Upper lobe of left lung (tissue), 6 donors: ENCODE data around the gene FSTL5. TPM values are rescaled to one million over a fixed set of nuclear protein-coding genes. Genes with fewer than 3 reads are reported as not detected.

Experiments used
- ATAC-seq, 2 donors: fragments of 200-7000 bp; cut with Tn5 transposase; one replicate each; pipeline ENCODE4 v1.9.1; 2022; ENCODE audit warnings: mild to moderate bottlenecking in 2 of 2, moderate library complexity in 2 of 2; ENCODE audit not compliant: low FRiP score in 2 of 2
- DNase-seq, 2 donors: peaks; one replicate each; pipeline ENCODE4 v3.0.0-alpha.2; 2019 to 2020
- H3K27ac ChIP-seq, 4 donors: fragments of 200-600 bp; sonication (generic); one replicate each; pipeline ENCODE4 v1.5.1; 2016 to 2019
- H3K27me3 ChIP-seq, 4 donors: fragments of 200-600 bp; sonication (generic); one replicate each; pipeline ENCODE4 v1.5.1; 2017 to 2019
- H3K36me3 ChIP-seq, 4 donors: fragments of 200-600 bp; sonication (generic); one replicate each; pipeline ENCODE4 v1.5.1; 2016 to 2019
- H3K4me1 ChIP-seq, 4 donors: fragments of 200-600 bp; sonication (generic); one replicate each; pipeline ENCODE4 v1.5.1; 2018 to 2019
- H3K4me3 ChIP-seq, 4 donors: fragments of 200-600 bp; sonication (generic); one replicate each; pipeline ENCODE4 v1.5.1; 2017 to 2019; ENCODE audit warnings: mild to moderate bottlenecking in 2 of 4, moderate library complexity in 1 of 4
- H3K9me3 ChIP-seq, 4 donors: fragments of 200-600 bp; sonication (generic); one replicate each; pipeline ENCODE4 v1.5.1; 2018 to 2019
- CTCF ChIP-seq, 6 experiments: fragments of 450-650 bp in 4 of 6; fragments of 200-600 bp in 2 of 6; sonication (generic) in 2 of 6; IDR thresholded peaks; one replicate each; pipeline ENCODE4 v1.5.1; 2016 to 2019; ENCODE audit warnings: antibody characterized with exemption in 6 of 6
- EP300 ChIP-seq, 4 donors: sonication (generic); formaldehyde crosslinking; IDR thresholded peaks; one replicate each; pipeline ENCODE4 v1.5.1; 2017; ENCODE audit warnings: antibody characterized with exemption in 4 of 4, control low read depth in 2 of 4
- POLR2A ChIP-seq, 4 donors: fragments of 450-650 bp; IDR thresholded peaks; one replicate each; pipeline ENCODE4 v1.5.1; 2016 to 2017; ENCODE audit warnings: antibody characterized with exemption in 4 of 4, mild to moderate bottlenecking in 2 of 4
- POLR2AphosphoS5 ChIP-seq, 2 donors: sonication (generic); formaldehyde crosslinking; IDR thresholded peaks; one replicate each; pipeline ENCODE4 v1.5.1; 2017; ENCODE audit warnings: antibody characterized with exemption in 2 of 2
- WGBS, 2 donors: methylation state at CpG; one replicate each; pipeline ENCODE4 v1.1.5; 2017 to 2018; 5-methylcytosine and 5-hydroxymethylcytosine counted together
- total RNA-seq, 6 donors: library from RNA; depleted of rRNA in 4 of 6; stranded (reverse); fragments of >200 nt in 4 of 6; gene quantifications; one replicate each; pipeline versions ENCODE4 v1.1.0 to v1.2.1, GENCODE V29; 2016 to 2021
- donor health status: DM: no; HTN: no; CAD: no; lungs with moderate emphysema.
- donor health status: DM: no; HTN: yes; CAD: no; lungs with severe emphysema.

FSTL5 gene
- total RNA-seq, 6 donors from 2014 or later = not detected

GRCh38 chr4:161696944-161697343 is 466.9 kb downstream of the FSTL5 start:
- Histone ChIP-seq H3K27ac (no peak overlapping the region), H3K4me3 (no peak overlapping the region), H3K4me1 (no peaks in the 10 kb centered on the region), H3K27me3 (no peaks in the 10 kb centered on the region), H3K36me3 (no peaks in the 10 kb centered on the region), H3K9me3 (no peaks in the 10 kb centered on the region)
- TF ChIP-seq CTCF (IDR thresholded peaks at IDR 0.05) = no peak
- TF ChIP-seq EP300 (IDR thresholded peaks at IDR 0.05) = no peak
- no peak for TF ChIP-seq POLR2AphosphoS5 (IDR thresholded peaks at IDR 0.05)
- TF ChIP-seq POLR2A (IDR thresholded peaks at IDR 0.05) = no peak
- no peak for DNase-seq
- ATAC-seq = no peak
- WGBS, 2 donors = 67 to 70% methylated on average over 1 of the region's 1 CpG

- WGBS, 2 donors = 23 to 24% methylated on average over 2 of the region's 2 CpGs
- H3K27ac ChIP-seq = no peak overlapping the region
- H3K27me3 ChIP-seq = no peaks in the 10 kb centered on the region
- no peak for ATAC-seq
- H3K4me3 ChIP-seq = no peak overlapping the region
- no peak for DNase-seq
- H3K36me3 ChIP-seq = no peaks in the 10 kb centered on the region
- no peaks in the 10 kb centered on the region for H3K4me1 ChIP-seq
- TF ChIP-seq EP300 (IDR thresholded peaks at IDR 0.05) (no peak), POLR2A (IDR thresholded peaks at IDR 0.05) (no peak), POLR2AphosphoS5 (IDR thresholded peaks at IDR 0.05) (no peak), CTCF (IDR thresholded peaks at IDR 0.05) (no peak)
- H3K9me3 ChIP-seq = no peaks in the 10 kb centered on the region
Measured at GRCh38 chr4:161680146-161680545, 483.7 kb downstream of the FSTL5 start.

- no peaks in the 10 kb centered on the region for H3K36me3 ChIP-seq
- 89 to 92% methylated on average over 7 of the region's 7 CpGs for WGBS, 2 donors
- no peak overlapping the region for H3K27ac ChIP-seq
- no peaks in the 10 kb centered on the region for H3K27me3 ChIP-seq
- no peaks in the 10 kb centered on the region for H3K4me1 ChIP-seq
- no peaks in the 10 kb centered on the region for H3K9me3 ChIP-seq
- TF ChIP-seq EP300 (IDR thresholded peaks at IDR 0.05) (no peak), CTCF (IDR thresholded peaks at IDR 0.05) (no peak), POLR2AphosphoS5 (IDR thresholded peaks at IDR 0.05) (no peak), POLR2A (IDR thresholded peaks at IDR 0.05) (no peak)
- no peak for DNase-seq
- H3K4me3 ChIP-seq = no peak overlapping the region
- no peak for ATAC-seq
Measured at GRCh38 chr4:161664740-161665139, 499.1 kb downstream of the FSTL5 start.

- ATAC-seq (no peak), DNase-seq (no peak)
- Histone ChIP-seq H3K9me3 (no peaks in the 10 kb centered on the region), H3K4me1 (no peaks in the 10 kb centered on the region), H3K27me3 (no peaks in the 10 kb centered on the region), H3K4me3 (no peak overlapping the region), H3K27ac (no peak overlapping the region), H3K36me3 (no peaks in the 10 kb centered on the region)
- 89 to 96% methylated on average over 4 to 6 of the region's 6 CpGs for WGBS, 2 donors
- TF ChIP-seq POLR2AphosphoS5 (IDR thresholded peaks at IDR 0.05) = no peak
- TF ChIP-seq CTCF (IDR thresholded peaks at IDR 0.05) = no peak
- TF ChIP-seq POLR2A (IDR thresholded peaks at IDR 0.05) = no peak
- no peak for TF ChIP-seq EP300 (IDR thresholded peaks at IDR 0.05)
Measured at GRCh38 chr4:161663844-161664243, 500.0 kb downstream of the FSTL5 start.

GRCh38 chr4:161658676-161659075 is 505.1 kb downstream of the FSTL5 start:
- Histone ChIP-seq H3K27me3 (no peaks in the 10 kb centered on the region), H3K4me3 (no peak overlapping the region), H3K4me1 (no peaks in the 10 kb centered on the region), H3K9me3 (no peaks in the 10 kb centered on the region), H3K27ac (no peak overlapping the region), H3K36me3 (no peaks in the 10 kb centered on the region)
- DNase-seq (no peak), ATAC-seq (no peak)
- 90 to 94% methylated on average over 2 of the region's 2 CpGs for WGBS, 2 donors
- TF ChIP-seq EP300 (IDR thresholded peaks at IDR 0.05) (no peak), POLR2AphosphoS5 (IDR thresholded peaks at IDR 0.05) (no peak), POLR2A (IDR thresholded peaks at IDR 0.05) (no peak), CTCF (IDR thresholded peaks at IDR 0.05) (no peak)
